ENCODE data around the gene ERBB4. TPM values are rescaled to one million over a fixed set of nuclear protein-coding genes. Genes with fewer than 3 reads are reported as not detected.

The ERBB4 gene
- total RNA-seq, 4 donors from 2014 or later = 0.04 to 0.57 (median 0.35) TPM; not detected in 1

DNA sequence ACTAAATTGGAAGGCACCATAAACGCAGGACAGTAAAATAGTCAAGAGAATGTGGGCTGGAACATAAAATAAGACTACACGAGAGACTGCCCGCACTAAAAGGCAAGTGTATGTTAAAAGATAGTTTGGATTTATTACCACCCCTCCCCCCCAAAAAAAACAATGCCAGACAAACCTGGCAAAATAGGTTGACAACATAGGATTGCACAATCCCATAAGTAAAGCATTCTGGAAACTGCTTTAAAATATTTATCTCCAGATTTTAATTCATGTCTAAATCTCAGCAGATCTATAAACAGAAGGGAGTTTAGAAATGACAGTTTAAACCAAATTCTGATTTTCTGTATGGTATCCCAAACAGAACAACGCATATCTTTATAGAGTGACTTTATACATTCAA, 455.1 kb downstream of the ERBB4 start:
- Histone ChIP-seq H3K4me3 (no peak overlapping the region), H3K27me3 (no peaks in the 10 kb centered on the region), H3K27ac (no peak overlapping the region), H3K36me3 (no peaks in the 10 kb centered on the region), H3K4me1 (no peaks in the 10 kb centered on the region), H3K9me3 (no peaks in the 10 kb centered on the region)
- WGBS, 2 donors = 88 to 91% methylated on average over 4 of the region's 4 CpGs
- TF ChIP-seq, protein P1, sequence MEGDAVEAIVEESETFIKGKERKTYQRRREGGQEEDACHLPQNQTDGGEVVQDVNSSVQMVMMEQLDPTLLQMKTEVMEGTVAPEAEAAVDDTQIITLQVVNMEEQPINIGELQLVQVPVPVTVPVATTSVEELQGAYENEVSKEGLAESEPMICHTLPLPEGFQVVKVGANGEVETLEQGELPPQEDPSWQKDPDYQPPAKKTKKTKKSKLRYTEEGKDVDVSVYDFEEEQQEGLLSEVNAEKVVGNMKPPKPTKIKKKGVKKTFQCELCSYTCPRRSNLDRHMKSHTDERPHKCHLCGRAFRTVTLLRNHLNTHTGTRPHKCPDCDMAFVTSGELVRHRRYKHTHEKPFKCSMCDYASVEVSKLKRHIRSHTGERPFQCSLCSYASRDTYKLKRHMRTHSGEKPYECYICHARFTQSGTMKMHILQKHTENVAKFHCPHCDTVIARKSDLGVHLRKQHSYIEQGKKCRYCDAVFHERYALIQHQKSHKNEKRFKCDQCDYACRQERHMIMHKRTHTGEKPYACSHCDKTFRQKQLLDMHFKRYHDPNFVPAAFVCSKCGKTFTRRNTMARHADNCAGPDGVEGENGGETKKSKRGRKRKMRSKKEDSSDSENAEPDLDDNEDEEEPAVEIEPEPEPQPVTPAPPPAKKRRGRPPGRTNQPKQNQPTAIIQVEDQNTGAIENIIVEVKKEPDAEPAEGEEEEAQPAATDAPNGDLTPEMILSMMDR (IDR thresholded peaks at IDR 0.05) = no peak
- TF ChIP-seq POLR2A (IDR thresholded peaks at IDR 0.05) = no peak
- intact Hi-C loops (cut with DNase I) = no loop called here
- no peak for DNase-seq

- WGBS, 2 donors = 50 to 54% methylated on average over 4 of the region's 4 CpGs
- TF ChIP-seq, protein P1 (IDR thresholded peaks at IDR 0.05) = no peak
- no peak for TF ChIP-seq POLR2A (IDR thresholded peaks at IDR 0.05)
- Histone ChIP-seq H3K27ac (no peak overlapping the region), H3K36me3 (no peaks in the 10 kb centered on the region), H3K4me1 (no peaks in the 10 kb centered on the region), H3K4me3 (no peak overlapping the region), H3K9me3 (no peaks in the 10 kb centered on the region), H3K27me3 (no peaks in the 10 kb centered on the region)
- intact Hi-C loops (cut with DNase I) = no loop called here
- no peak for DNase-seq
These were observed 460.5 kb downstream of the ERBB4 start for GRCh38 chr2:212078103-212078502.

- Histone ChIP-seq H3K27me3 (no peaks in the 10 kb centered on the region), H3K9me3 (no peaks in the 10 kb centered on the region), H3K27ac (no peak overlapping the region), H3K36me3 (no peaks in the 10 kb centered on the region), H3K4me1 (no peaks in the 10 kb centered on the region), H3K4me3 (no peak overlapping the region)
- TF ChIP-seq, protein P1 (IDR thresholded peaks at IDR 0.05) = no peak
- no peak for TF ChIP-seq POLR2A (IDR thresholded peaks at IDR 0.05)
- intact Hi-C loops (cut with DNase I) = no loop called here
- no peak for DNase-seq
- WGBS, 2 donors = 30 to 41% methylated on average over 4 of the region's 4 CpGs
These were observed 462.1 kb downstream of the ERBB4 start for GRCh38 chr2:212076456-212076855.

GRCh38 chr2:212073360-212073759, 465.2 kb downstream of the ERBB4 start:
- no peaks in the 10 kb centered on the region for H3K36me3 ChIP-seq
- 59 to 69% methylated on average over 1 of the region's 1 CpG for WGBS, 2 donors
- no peaks in the 10 kb centered on the region for H3K9me3 ChIP-seq
- DNase-seq = no peak
- intact Hi-C loops (cut with DNase I) = no loop called here
- H3K4me1 ChIP-seq = no peaks in the 10 kb centered on the region
- TF ChIP-seq, protein P1 (IDR thresholded peaks at IDR 0.05) = no peak
- no peak for TF ChIP-seq POLR2A (IDR thresholded peaks at IDR 0.05)
- H3K4me3 ChIP-seq = no peak overlapping the region
- H3K27ac ChIP-seq = no peak overlapping the region
- no peaks in the 10 kb centered on the region for H3K27me3 ChIP-seq

DNA sequence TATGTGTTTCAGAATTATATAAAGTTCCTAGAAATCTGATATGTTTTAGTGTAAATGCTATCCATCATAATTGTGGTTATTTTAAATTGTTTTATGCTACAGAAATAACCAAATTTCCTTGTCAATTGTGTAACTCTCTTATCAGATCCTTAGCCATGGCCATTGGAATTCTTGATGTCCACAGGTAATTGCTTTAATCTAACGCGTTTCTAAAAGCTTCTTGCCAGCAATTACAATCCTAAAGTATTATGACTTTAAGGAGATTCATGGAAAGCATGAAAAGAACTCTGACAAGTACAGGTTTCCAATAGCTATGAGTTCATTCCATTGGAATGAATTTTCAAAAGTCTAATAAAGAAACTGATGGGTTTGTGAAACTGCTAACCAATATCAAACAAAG, 472.1 kb downstream of the ERBB4 start:
- no peak overlapping the region for H3K4me3 ChIP-seq
- H3K4me1 ChIP-seq = no peaks in the 10 kb centered on the region
- no peaks in the 10 kb centered on the region for H3K27me3 ChIP-seq
- DNase-seq = no peak
- no peak for TF ChIP-seq POLR2A (IDR thresholded peaks at IDR 0.05)
- intact Hi-C loops (cut with DNase I) = no loop called here
- no peaks in the 10 kb centered on the region for H3K9me3 ChIP-seq
- no peaks in the 10 kb centered on the region for H3K36me3 ChIP-seq
- WGBS, 2 donors = 58 to 63% methylated on average over 2 of the region's 2 CpGs
- H3K27ac ChIP-seq = no peak overlapping the region

GRCh38 chr2:212064318-212064717, 474.3 kb downstream of the ERBB4 start:
- H3K9me3 ChIP-seq = no peaks in the 10 kb centered on the region
- no peaks in the 10 kb centered on the region for H3K27me3 ChIP-seq
- TF ChIP-seq POLR2A (IDR thresholded peaks at IDR 0.05) = no peak
- TF ChIP-seq, protein P1 (IDR thresholded peaks at IDR 0.05) = no peak
- H3K36me3 ChIP-seq = no peaks in the 10 kb centered on the region
- intact Hi-C loops (cut with DNase I) = no loop called here
- no peaks in the 10 kb centered on the region for H3K4me1 ChIP-seq
- DNase-seq = no peak
- 55 to 64% methylated on average over 2 of the region's 2 CpGs for WGBS, 2 donors
- H3K27ac ChIP-seq = no peak overlapping the region
- no peak overlapping the region for H3K4me3 ChIP-seq

All from esophagus squamous epithelium (tissue), 5 donors.